ENCODE results near the gene GHRHR.

The GHRHR gene

GRCh38 chr7:30934225-30934624, 29.5 kb upstream of the GHRHR start:
- Histone ChIP-seq H3K27me3 (replicated peaks; ENCODE audit: insufficient read depth, low read length) (no peaks in the 10 kb centered on the region), H4K20me1 (ENCODE audit: insufficient read depth, low read length) (no peaks in the 10 kb centered on the region), H3K79me2 (ENCODE audit: low read length) (no peaks in the 10 kb centered on the region), H3K4me2 (ENCODE audit: low read depth, low read length) (no peak overlapping the region), H3K4me3 (ENCODE audit: low read length) (no peak overlapping the region), H3K27ac (ENCODE audit: low read length) (no peak overlapping the region), H3K9me2 (replicated peaks; ENCODE audit: insufficient read depth, low read length) (no peaks in the 10 kb centered on the region), H3K36me3 (replicated peaks; ENCODE audit: insufficient read depth, low read length) (no peaks in the 10 kb centered on the region), H3K9me3 (replicated peaks; ENCODE audit: insufficient read depth, low read length) (no peaks in the 10 kb centered on the region), H2AFZ (ENCODE audit: low read length) (no peak overlapping the region), H3F3A (ENCODE audit: insufficient read depth, low read length) (no peaks in the 10 kb centered on the region), H3K9ac (ENCODE audit: low read length) (no peak overlapping the region), H3K4me1 (ENCODE audit: low read length) (no peaks in the 10 kb centered on the region)
- no peak for TF ChIP-seq CTCF (IDR thresholded peaks at IDR 0.05; ENCODE audit: low read length)
- TF ChIP-seq EZH2phosphoT487 (IDR thresholded peaks at IDR 0.05; ENCODE audit: low read length) = no peak
- TF ChIP-seq EZH2 (optimal IDR thresholded peaks at IDR 0.05; ENCODE audit: low read depth, low read length) = no peak
- no peak for DNase-seq

- Histone ChIP-seq H3F3A (ENCODE audit: insufficient read depth, low read length) (no peaks in the 10 kb centered on the region), H4K20me1 (ENCODE audit: insufficient read depth, low read length) (no peaks in the 10 kb centered on the region), H3K9me2 (replicated peaks; ENCODE audit: insufficient read depth, low read length) (no peaks in the 10 kb centered on the region), H3K4me1 (ENCODE audit: low read length) (no peaks in the 10 kb centered on the region), H3K4me2 (ENCODE audit: low read depth, low read length) (no peak overlapping the region), H3K4me3 (ENCODE audit: low read length) (no peak overlapping the region), H3K79me2 (ENCODE audit: low read length) (no peaks in the 10 kb centered on the region), H3K27ac (ENCODE audit: low read length) (no peak overlapping the region), H3K27me3 (replicated peaks; ENCODE audit: insufficient read depth, low read length) (no peaks in the 10 kb centered on the region), H2AFZ (ENCODE audit: low read length) (no peak overlapping the region), H3K36me3 (replicated peaks; ENCODE audit: insufficient read depth, low read length) (no peaks in the 10 kb centered on the region), H3K9me3 (replicated peaks; ENCODE audit: insufficient read depth, low read length) (no peaks in the 10 kb centered on the region), H3K9ac (ENCODE audit: low read length) (no peak overlapping the region)
- no peak for DNase-seq
- no peak for TF ChIP-seq CTCF (IDR thresholded peaks at IDR 0.05; ENCODE audit: low read length)
- TF ChIP-seq EZH2phosphoT487 (IDR thresholded peaks at IDR 0.05; ENCODE audit: low read length) = no peak
- TF ChIP-seq EZH2 (optimal IDR thresholded peaks at IDR 0.05; ENCODE audit: low read depth, low read length) = no peak
Observed at GRCh38 chr7:30934732-30935568, 28.8 kb upstream of the GHRHR start.

GRCh38 chr7:30935569-30935877, 28.2 kb upstream of the GHRHR start:
- H3K4me1 ChIP-seq (ENCODE audit: low read length) = no peaks in the 10 kb centered on the region
- DNase-seq = no peak
- TF ChIP-seq EZH2 (optimal IDR thresholded peaks at IDR 0.05; ENCODE audit: low read depth, low read length) = no peak
- no peak for TF ChIP-seq EZH2phosphoT487 (IDR thresholded peaks at IDR 0.05; ENCODE audit: low read length)
- no peak for TF ChIP-seq CTCF (IDR thresholded peaks at IDR 0.05; ENCODE audit: low read length)
- no peak overlapping the region for H3K4me2 ChIP-seq (ENCODE audit: low read depth, low read length)
- no peaks in the 10 kb centered on the region for H3K79me2 ChIP-seq (ENCODE audit: low read length)
- no peak overlapping the region for H3K9ac ChIP-seq (ENCODE audit: low read length)
- no peaks in the 10 kb centered on the region for H4K20me1 ChIP-seq (ENCODE audit: insufficient read depth, low read length)
- no peaks in the 10 kb centered on the region for H3F3A ChIP-seq (ENCODE audit: insufficient read depth, low read length)
- H3K36me3 ChIP-seq (replicated peaks; ENCODE audit: insufficient read depth, low read length) = no peaks in the 10 kb centered on the region
- H2AFZ ChIP-seq (ENCODE audit: low read length) = no peak overlapping the region
- H3K9me2 ChIP-seq (replicated peaks; ENCODE audit: insufficient read depth, low read length) = no peaks in the 10 kb centered on the region
- H3K27ac ChIP-seq (ENCODE audit: low read length) = no peak overlapping the region
- no peak overlapping the region for H3K4me3 ChIP-seq (ENCODE audit: low read length)
- H3K9me3 ChIP-seq (replicated peaks; ENCODE audit: insufficient read depth, low read length) = no peaks in the 10 kb centered on the region
- H3K27me3 ChIP-seq (replicated peaks; ENCODE audit: insufficient read depth, low read length) = no peaks in the 10 kb centered on the region
